GM13976 (cell line): ENCODE measurements around the gene HMGXB4.

ENCODE experiments used
- DNase-seq: peaks from one replicate; pipeline ENCODE4 v3.0.0; 2012; ENCODE audit warnings: low spot score
- in situ Hi-C: fragments of 300-500 bp; cut with MboI; formaldehyde crosslinking; loops from one replicate; pipeline ENCODE4 v1.12.0; 2022; ENCODE audit warnings: low sequenced_read_pairs, mixed read lengths, inconsistent platforms; ENCODE audit not compliant: unreplicated experiment
- TF ChIP-seq, protein P1 (sequence below): IDR thresholded peaks from 2 replicates; pipeline ENCODE4 v1.5.1; 2012; ENCODE audit warnings: borderline replicate concordance, mild to moderate bottlenecking; ENCODE audit not compliant: insufficient read depth; ENCODE audit errors: extremely low read depth, missing control alignments, control extremely low read depth

Gene HMGXB4

GRCh38 chr22:35344956-35345690, 87.8 kb downstream of the HMGXB4 start:
- TF ChIP-seq, protein P1, sequence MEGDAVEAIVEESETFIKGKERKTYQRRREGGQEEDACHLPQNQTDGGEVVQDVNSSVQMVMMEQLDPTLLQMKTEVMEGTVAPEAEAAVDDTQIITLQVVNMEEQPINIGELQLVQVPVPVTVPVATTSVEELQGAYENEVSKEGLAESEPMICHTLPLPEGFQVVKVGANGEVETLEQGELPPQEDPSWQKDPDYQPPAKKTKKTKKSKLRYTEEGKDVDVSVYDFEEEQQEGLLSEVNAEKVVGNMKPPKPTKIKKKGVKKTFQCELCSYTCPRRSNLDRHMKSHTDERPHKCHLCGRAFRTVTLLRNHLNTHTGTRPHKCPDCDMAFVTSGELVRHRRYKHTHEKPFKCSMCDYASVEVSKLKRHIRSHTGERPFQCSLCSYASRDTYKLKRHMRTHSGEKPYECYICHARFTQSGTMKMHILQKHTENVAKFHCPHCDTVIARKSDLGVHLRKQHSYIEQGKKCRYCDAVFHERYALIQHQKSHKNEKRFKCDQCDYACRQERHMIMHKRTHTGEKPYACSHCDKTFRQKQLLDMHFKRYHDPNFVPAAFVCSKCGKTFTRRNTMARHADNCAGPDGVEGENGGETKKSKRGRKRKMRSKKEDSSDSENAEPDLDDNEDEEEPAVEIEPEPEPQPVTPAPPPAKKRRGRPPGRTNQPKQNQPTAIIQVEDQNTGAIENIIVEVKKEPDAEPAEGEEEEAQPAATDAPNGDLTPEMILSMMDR: no peak
- in situ Hi-C loops: no loop called here
- no peak for DNase-seq
